HEK293 (cell line): Measurements from ENCODE around the gene LBX2.

Source experiments
- IKZF3 ChIP-seq: fragments of 450-650 bp; IDR thresholded peaks from 2 replicates; pipeline ENCODE4 v1.5.0; 2018; ENCODE audit warnings: missing biosample characterization, mild to moderate bottlenecking, missing genetic modification characterization, moderate library complexity
- KLF8 ChIP-seq: fragments of 450-650 bp; formaldehyde crosslinking; IDR thresholded peaks from 2 replicates; pipeline ENCODE4 v1.5.1; 2016; ENCODE audit warnings: missing biosample characterization, missing genetic modification characterization
- MEIS1 ChIP-seq: sonication (generic); formaldehyde crosslinking; IDR thresholded peaks from 2 replicates; pipeline ENCODE4 v1.8.1; 2022; ENCODE audit warnings: missing genetic modification reagents, mild to moderate bottlenecking, borderline replicate concordance
- OSR2 ChIP-seq: fragments of 450-650 bp; formaldehyde crosslinking; IDR thresholded peaks from 2 replicates; pipeline ENCODE4 v1.5.1; 2016; ENCODE audit warnings: missing biosample characterization, missing genetic modification characterization
- SP3 ChIP-seq: fragments of 450-650 bp; formaldehyde crosslinking; IDR thresholded peaks from 2 replicates; pipeline ENCODE4 v1.5.1; 2016; ENCODE audit warnings: missing biosample characterization, missing genetic modification characterization
- ZBTB17 ChIP-seq: fragments of 450-650 bp; formaldehyde crosslinking; IDR thresholded peaks from 2 replicates; pipeline ENCODE4 v1.5.1; 2016; ENCODE audit warnings: missing biosample characterization, missing genetic modification characterization
- ZIC2 ChIP-seq: fragments of 450-650 bp; formaldehyde crosslinking; IDR thresholded peaks from 2 replicates; pipeline ENCODE4 v1.5.1; 2016; ENCODE audit warnings: missing biosample characterization, missing genetic modification characterization
- ZNF121 ChIP-seq: fragments of 450-650 bp; formaldehyde crosslinking; IDR thresholded peaks from 2 replicates; pipeline ENCODE4 v1.5.1; 2016; ENCODE audit warnings: missing biosample characterization, missing genetic modification characterization
- ZNF132 ChIP-seq: fragments of 450-650 bp; formaldehyde crosslinking; IDR thresholded peaks from 2 replicates; pipeline ENCODE4 v1.5.1; 2017; ENCODE audit warnings: missing biosample characterization, missing genetic modification characterization, borderline replicate concordance
- ZNF138 ChIP-seq: fragments of 450-650 bp; formaldehyde crosslinking; IDR thresholded peaks from 2 replicates; pipeline ENCODE4 v1.5.1; 2016; ENCODE audit warnings: missing biosample characterization, missing genetic modification characterization, borderline replicate concordance
- ZNF140 ChIP-seq: fragments of 450-650 bp; formaldehyde crosslinking; IDR thresholded peaks from 2 replicates; pipeline ENCODE4 v1.5.1; 2016; ENCODE audit warnings: missing biosample characterization, missing genetic modification characterization
- ZNF175 ChIP-seq: fragments of 450-650 bp; formaldehyde crosslinking; IDR thresholded peaks from 2 replicates; pipeline ENCODE4 v1.5.1; 2016; ENCODE audit warnings: missing biosample characterization, missing genetic modification characterization
- ZNF292 ChIP-seq: fragments of 450-650 bp; formaldehyde crosslinking; IDR thresholded peaks from 2 replicates; pipeline ENCODE4 v1.5.1; 2016; ENCODE audit warnings: low read depth, missing biosample characterization, missing genetic modification characterization, borderline replicate concordance
- ZNF302 ChIP-seq: fragments of 450-650 bp; formaldehyde crosslinking; IDR thresholded peaks from 2 replicates; pipeline ENCODE4 v1.5.1; 2016; ENCODE audit warnings: missing biosample characterization, missing genetic modification characterization, low read depth
- ZNF341 ChIP-seq: fragments of 450-650 bp; formaldehyde crosslinking; IDR thresholded peaks from 2 replicates; pipeline ENCODE4; 2016; ENCODE audit warnings: low read depth, missing biosample characterization, missing genetic modification characterization
- ZNF558 ChIP-seq: fragments of 450-650 bp; formaldehyde crosslinking; IDR thresholded peaks from 2 replicates; pipeline ENCODE4 v1.5.1; 2016; ENCODE audit warnings: missing biosample characterization, missing genetic modification characterization
- ZNF561 ChIP-seq: fragments of 450-650 bp; IDR thresholded peaks from 2 replicates; pipeline ENCODE4 v1.5.1; 2018; ENCODE audit warnings: missing biosample characterization, missing genetic modification characterization, borderline replicate concordance
- ZNF571 ChIP-seq: fragments of 450-650 bp; formaldehyde crosslinking; IDR thresholded peaks from 2 replicates; pipeline ENCODE4 v1.5.0; 2017; ENCODE audit warnings: missing biosample characterization, missing genetic modification characterization
- ZNF701 ChIP-seq: fragments of 450-650 bp; formaldehyde crosslinking; IDR thresholded peaks from 2 replicates; pipeline ENCODE4 v1.5.1; 2016; ENCODE audit warnings: missing biosample characterization, missing genetic modification characterization
- ZNF776 ChIP-seq: fragments of 450-650 bp; formaldehyde crosslinking; IDR thresholded peaks from 2 replicates; pipeline ENCODE4 v1.5.0; 2017; ENCODE audit warnings: missing biosample characterization, missing genetic modification characterization, borderline replicate concordance
- TF ChIP-seq, protein P1 (sequence below): fragments of 450-650 bp; formaldehyde crosslinking; IDR thresholded peaks from 2 replicates; pipeline ENCODE4 v1.5.1; 2017; ENCODE audit warnings: missing biosample characterization, missing genetic modification characterization
- TF ChIP-seq, protein P2 (sequence below): fragments of 450-650 bp; formaldehyde crosslinking; IDR thresholded peaks from 2 replicates; pipeline ENCODE4 v1.5.1; 2016; ENCODE audit warnings: missing biosample characterization, missing genetic modification characterization, borderline replicate concordance
- TF ChIP-seq, protein P3 (sequence below): fragments of 450-650 bp; formaldehyde crosslinking; IDR thresholded peaks from 2 replicates; pipeline ENCODE4 v1.5.1; 2017; ENCODE audit warnings: missing biosample characterization, missing genetic modification characterization
- TF ChIP-seq, protein P4 (sequence below): fragments of 450-650 bp; formaldehyde crosslinking; IDR thresholded peaks from 2 replicates; pipeline ENCODE4 v1.5.1; 2017; ENCODE audit warnings: missing biosample characterization, missing genetic modification characterization
- TF ChIP-seq, protein P5 (sequence below): fragments of 450-650 bp; formaldehyde crosslinking; IDR thresholded peaks from 2 replicates; pipeline ENCODE4; 2016; ENCODE audit warnings: missing biosample characterization, missing genetic modification characterization
- TF ChIP-seq, protein P6 (sequence below): fragments of 450-650 bp; formaldehyde crosslinking; IDR thresholded peaks from 2 replicates; pipeline ENCODE4 v1.5.0; 2017; ENCODE audit warnings: missing biosample characterization, missing genetic modification characterization, borderline replicate concordance
- TF ChIP-seq, protein P7 (sequence below): fragments of 450-650 bp; formaldehyde crosslinking; IDR thresholded peaks from 2 replicates; pipeline ENCODE4 v1.5.1; 2016; ENCODE audit warnings: missing biosample characterization, missing genetic modification characterization, low read depth

The LBX2 gene

DNA sequence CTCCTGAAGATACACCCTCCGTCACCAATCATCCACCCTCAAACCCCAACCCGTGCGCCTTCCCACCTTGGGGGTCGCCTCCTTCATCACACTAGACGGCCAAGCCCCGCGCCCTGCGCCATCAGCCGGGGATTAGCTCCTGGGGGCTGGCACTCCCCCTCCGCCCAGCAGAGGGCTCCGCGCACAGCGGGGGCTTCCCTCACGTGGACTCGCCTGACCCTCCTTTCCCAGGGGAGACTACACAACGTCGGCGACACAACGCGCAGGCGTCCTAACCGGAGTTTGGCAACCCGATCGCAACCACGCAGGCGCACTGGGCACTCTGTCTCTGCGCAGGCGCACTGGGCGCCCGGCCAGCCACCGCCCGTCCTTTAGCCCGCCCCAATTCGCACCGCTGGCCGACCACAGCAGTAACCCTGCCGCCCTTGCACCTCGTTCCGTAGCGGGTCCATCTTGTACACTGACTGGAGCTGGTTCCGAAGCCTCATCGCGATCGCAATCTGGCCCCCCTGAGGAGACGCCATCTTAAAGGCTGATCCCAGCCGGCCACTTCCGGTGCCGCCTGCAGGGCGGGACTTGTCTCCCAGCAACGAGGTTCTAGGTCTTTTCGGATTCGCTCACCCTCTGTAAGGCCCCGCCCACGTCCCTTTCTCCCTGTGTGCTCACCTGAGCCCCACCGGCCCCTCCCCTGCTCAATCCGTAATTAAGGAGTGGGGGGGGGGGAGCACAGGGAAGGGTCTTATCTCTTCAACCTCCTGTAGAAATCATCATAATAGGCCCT, 7.9 kb upstream of the LBX2 start, which contains the start of gene PCGF1 (continued):
- TF ChIP-seq, protein P1, sequence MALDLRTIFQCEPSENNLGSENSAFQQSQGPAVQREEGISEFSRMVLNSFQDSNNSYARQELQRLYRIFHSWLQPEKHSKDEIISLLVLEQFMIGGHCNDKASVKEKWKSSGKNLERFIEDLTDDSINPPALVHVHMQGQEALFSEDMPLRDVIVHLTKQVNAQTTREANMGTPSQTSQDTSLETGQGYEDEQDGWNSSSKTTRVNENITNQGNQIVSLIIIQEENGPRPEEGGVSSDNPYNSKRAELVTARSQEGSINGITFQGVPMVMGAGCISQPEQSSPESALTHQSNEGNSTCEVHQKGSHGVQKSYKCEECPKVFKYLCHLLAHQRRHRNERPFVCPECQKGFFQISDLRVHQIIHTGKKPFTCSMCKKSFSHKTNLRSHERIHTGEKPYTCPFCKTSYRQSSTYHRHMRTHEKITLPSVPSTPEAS: peak; percentile 47; the same call in 1 of the 2 replicates
- TF ChIP-seq, protein P2, sequence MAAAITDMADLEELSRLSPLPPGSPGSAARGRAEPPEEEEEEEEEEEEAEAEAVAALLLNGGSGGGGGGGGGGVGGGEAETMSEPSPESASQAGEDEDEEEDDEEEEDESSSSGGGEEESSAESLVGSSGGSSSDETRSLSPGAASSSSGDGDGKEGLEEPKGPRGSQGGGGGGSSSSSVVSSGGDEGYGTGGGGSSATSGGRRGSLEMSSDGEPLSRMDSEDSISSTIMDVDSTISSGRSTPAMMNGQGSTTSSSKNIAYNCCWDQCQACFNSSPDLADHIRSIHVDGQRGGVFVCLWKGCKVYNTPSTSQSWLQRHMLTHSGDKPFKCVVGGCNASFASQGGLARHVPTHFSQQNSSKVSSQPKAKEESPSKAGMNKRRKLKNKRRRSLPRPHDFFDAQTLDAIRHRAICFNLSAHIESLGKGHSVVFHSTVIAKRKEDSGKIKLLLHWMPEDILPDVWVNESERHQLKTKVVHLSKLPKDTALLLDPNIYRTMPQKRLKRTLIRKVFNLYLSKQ (tag by site-specific recombination): no peak
- TF ChIP-seq MEIS1 (CRISPR knock-in tag) (no peak), ZNF132 (tag by site-specific recombination) (no peak), ZNF302 (tag by site-specific recombination) (no peak), ZNF776 (tag by site-specific recombination) (no peak), ZNF121 (no peak), ZIC2 (tag by site-specific recombination) (peak; percentile 92), ZBTB17 (peak; percentile 96), ZNF341 (0 out of 2 replicates have a peak, but pooled peaks have one; percentile 24), ZNF140 (tag by site-specific recombination) (no peak), ZNF175 (tag by site-specific recombination) (no peak), ZNF138 (tag by site-specific recombination) (no peak), SP3 (tag by site-specific recombination) (peak; percentile 86), ZNF571 (tag by site-specific recombination) (no peak), ZNF701 (tag by site-specific recombination) (no peak), ZNF292 (no peak), KLF8 (peak; percentile 71), ZNF558 (tag by site-specific recombination) (no peak), OSR2 (tag by site-specific recombination) (peak; percentile 13; the same call in 1 of the 2 replicates), IKZF3 (no peak), ZNF561 (tag by site-specific recombination) (peak; percentile 55; the same call in 1 of the 2 replicates)
- TF ChIP-seq, protein P3, sequence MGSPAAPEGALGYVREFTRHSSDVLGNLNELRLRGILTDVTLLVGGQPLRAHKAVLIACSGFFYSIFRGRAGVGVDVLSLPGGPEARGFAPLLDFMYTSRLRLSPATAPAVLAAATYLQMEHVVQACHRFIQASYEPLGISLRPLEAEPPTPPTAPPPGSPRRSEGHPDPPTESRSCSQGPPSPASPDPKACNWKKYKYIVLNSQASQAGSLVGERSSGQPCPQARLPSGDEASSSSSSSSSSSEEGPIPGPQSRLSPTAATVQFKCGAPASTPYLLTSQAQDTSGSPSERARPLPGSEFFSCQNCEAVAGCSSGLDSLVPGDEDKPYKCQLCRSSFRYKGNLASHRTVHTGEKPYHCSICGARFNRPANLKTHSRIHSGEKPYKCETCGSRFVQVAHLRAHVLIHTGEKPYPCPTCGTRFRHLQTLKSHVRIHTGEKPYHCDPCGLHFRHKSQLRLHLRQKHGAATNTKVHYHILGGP (tag by site-specific recombination): no peak
- TF ChIP-seq, protein P4, sequence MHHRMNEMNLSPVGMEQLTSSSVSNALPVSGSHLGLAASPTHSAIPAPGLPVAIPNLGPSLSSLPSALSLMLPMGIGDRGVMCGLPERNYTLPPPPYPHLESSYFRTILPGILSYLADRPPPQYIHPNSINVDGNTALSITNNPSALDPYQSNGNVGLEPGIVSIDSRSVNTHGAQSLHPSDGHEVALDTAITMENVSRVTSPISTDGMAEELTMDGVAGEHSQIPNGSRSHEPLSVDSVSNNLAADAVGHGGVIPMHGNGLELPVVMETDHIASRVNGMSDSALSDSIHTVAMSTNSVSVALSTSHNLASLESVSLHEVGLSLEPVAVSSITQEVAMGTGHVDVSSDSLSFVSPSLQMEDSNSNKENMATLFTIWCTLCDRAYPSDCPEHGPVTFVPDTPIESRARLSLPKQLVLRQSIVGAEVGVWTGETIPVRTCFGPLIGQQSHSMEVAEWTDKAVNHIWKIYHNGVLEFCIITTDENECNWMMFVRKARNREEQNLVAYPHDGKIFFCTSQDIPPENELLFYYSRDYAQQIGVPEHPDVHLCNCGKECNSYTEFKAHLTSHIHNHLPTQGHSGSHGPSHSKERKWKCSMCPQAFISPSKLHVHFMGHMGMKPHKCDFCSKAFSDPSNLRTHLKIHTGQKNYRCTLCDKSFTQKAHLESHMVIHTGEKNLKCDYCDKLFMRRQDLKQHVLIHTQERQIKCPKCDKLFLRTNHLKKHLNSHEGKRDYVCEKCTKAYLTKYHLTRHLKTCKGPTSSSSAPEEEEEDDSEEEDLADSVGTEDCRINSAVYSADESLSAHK (tag by site-specific recombination): 0 out of 2 replicates have a peak, but pooled peaks have one; percentile 38
- TF ChIP-seq, protein P5, sequence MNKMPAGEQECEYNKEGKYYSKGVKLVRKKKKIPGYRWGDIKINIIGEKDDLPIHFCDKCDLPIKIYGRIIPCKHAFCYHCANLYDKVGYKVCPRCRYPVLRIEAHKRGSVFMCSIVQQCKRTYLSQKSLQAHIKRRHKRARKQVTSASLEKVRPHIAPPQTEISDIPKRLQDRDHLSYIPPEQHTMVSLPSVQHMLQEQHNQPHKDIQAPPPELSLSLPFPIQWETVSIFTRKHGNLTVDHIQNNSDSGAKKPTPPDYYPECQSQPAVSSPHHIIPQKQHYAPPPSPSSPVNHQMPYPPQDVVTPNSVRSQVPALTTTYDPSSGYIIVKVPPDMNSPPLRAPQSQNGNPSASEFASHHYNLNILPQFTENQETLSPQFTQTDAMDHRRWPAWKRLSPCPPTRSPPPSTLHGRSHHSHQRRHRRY (tag by site-specific recombination): no peak
- TF ChIP-seq, protein P6, sequence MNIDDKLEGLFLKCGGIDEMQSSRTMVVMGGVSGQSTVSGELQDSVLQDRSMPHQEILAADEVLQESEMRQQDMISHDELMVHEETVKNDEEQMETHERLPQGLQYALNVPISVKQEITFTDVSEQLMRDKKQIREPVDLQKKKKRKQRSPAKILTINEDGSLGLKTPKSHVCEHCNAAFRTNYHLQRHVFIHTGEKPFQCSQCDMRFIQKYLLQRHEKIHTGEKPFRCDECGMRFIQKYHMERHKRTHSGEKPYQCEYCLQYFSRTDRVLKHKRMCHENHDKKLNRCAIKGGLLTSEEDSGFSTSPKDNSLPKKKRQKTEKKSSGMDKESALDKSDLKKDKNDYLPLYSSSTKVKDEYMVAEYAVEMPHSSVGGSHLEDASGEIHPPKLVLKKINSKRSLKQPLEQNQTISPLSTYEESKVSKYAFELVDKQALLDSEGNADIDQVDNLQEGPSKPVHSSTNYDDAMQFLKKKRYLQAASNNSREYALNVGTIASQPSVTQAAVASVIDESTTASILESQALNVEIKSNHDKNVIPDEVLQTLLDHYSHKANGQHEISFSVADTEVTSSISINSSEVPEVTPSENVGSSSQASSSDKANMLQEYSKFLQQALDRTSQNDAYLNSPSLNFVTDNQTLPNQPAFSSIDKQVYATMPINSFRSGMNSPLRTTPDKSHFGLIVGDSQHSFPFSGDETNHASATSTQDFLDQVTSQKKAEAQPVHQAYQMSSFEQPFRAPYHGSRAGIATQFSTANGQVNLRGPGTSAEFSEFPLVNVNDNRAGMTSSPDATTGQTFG (tag by site-specific recombination): no peak
- TF ChIP-seq, protein P7, sequence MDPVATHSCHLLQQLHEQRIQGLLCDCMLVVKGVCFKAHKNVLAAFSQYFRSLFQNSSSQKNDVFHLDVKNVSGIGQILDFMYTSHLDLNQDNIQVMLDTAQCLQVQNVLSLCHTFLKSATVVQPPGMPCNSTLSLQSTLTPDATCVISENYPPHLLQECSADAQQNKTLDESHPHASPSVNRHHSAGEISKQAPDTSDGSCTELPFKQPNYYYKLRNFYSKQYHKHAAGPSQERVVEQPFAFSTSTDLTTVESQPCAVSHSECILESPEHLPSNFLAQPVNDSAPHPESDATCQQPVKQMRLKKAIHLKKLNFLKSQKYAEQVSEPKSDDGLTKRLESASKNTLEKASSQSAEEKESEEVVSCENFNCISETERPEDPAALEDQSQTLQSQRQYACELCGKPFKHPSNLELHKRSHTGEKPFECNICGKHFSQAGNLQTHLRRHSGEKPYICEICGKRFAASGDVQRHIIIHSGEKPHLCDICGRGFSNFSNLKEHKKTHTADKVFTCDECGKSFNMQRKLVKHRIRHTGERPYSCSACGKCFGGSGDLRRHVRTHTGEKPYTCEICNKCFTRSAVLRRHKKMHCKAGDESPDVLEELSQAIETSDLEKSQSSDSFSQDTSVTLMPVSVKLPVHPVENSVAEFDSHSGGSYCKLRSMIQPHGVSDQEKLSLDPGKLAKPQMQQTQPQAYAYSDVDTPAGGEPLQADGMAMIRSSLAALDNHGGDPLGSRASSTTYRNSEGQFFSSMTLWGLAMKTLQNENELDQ (tag by site-specific recombination): no peak
